CD4-positive, alpha-beta T cell treated with Interleukin-6 at 100 ng/mL for 8 hours (primary cell): ENCODE results near the gene TRIP11.
"Not testable (repeated sequence)": the region's sequence is repeated elsewhere in the genome, so short reads cannot be mapped to it uniquely, and the experiment has no call there.

Experiments
- DNase-seq: peaks from one replicate; pipeline ENCODE4 v3.0.0-alpha.2; 2020; ENCODE audit warnings: mixed read lengths, low spot score

The TRIP11 gene

DNA sequence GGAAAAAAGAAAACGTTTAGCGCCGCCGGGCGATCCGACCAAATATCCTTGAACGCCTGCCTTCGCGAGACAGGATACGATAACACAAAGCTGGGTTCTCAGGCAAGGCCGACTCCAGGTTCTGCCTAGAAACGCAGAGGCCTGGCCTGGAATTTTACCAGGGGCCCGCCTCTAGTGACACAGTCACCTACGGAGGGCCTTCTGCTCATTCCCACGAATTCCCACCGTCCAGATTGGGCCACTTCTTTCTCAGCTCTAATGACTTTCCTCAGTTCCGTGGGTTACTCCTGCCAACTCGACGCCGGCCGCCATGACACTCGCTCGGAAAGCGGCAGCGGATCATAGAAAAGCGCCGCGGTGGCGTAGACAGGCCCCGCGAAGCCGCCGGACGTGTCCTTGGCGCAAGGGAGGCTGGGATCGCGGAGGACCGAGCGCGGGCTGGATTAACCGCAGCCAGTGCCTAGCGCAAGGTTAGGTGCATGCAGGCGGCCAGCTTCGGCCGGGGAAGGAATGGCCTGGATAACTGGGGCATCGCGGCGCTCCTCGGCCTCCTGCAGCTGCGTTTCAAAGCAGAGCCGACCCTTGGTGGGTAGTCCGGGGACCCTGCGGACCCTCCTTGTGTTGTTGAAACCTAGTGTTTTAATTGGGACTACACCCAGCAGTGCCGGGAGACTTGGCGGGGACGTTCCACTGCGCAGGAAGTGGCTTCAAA, at the start of gene TRIP11:
Gene TRIP11, minus strand, starts transcription at position 341 of the 712 bp plus-strand sequence. CDS start 374 bp downstream, outside the sequence.
- DNase-seq: peak; percentile 92

DNA sequence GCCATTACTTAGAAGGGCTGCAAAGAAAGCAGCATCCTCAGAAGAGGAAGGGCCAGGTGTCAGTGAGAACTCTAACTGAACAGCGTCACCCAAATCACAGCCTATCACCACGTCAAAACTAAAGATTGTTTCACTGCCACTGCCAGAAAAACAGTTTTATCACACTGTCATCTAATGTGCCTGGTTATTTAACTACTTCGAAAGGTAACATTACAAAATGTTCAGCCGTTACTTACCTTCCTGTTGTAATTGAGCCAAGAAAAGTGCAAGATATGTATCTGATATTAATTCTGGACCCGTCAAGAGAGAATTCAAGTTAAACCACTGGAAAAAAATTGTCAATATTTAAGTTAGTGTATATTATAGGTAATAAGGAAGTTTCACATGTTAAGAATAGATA, 48.6 kb upstream of the TRIP11 start:
- DNase-seq: no peak

DNA sequence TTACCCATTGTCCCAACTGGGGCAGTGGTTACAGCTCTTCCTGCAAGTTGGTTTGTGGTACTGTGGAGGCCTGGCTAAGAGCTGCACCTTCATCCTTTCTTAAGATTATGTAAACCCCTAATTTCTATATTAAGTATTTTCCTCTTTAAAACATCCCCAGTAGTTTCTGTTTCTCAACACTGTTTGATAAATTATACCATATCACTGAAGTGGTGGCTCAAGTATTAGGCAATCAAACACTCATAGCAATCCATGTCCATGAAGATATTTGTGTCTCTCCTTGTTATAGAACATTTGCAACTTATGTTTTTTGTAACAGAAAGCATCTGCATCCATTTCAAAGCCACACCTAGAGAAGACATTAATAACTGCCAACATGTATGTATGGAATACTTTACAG, 34.7 kb upstream of the TRIP11 start:
- DNase-seq: no peak

DNA sequence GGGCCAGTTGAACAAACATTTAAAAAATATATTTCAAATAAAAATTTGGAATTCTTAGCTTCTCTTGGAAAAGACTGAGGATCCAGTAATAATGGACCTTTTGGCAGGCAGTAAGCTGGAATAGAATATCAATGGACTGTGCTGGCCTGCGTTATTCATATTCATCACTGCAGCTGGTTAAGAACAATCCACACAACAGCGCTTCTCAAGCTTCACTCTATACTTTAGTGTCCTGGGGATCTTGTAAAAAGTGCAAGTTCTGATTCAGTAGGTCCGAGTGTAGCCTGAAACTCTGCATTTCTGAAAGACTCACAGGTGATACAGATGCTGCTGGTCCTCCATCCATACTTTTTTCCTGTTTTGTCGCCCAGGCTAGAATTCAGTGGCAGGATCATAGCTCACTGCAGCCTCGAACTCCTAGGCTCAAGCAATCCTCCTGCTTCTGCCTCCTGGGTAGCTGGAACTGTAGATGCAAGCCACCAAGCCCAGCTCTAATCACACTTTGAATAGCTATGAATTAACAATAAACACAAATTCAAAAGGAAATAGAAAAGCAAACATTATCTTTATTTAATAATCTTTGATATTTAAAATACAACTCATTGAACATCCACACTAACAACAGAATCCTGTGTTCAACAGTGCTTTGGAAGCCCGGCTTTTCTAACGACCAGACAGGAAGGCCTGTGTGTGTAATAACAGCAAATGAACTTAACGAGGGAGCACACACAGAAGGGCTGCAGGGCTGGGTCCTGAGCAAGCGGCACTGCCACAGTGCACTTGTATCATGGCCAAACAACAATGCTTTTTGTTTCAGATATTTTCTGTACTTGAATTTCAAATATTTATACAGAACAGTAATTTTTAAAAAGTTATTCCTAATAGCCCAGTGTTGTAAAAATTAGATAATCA, 18.4 kb upstream of the TRIP11 start:
- DNase-seq: no peak

DNA sequence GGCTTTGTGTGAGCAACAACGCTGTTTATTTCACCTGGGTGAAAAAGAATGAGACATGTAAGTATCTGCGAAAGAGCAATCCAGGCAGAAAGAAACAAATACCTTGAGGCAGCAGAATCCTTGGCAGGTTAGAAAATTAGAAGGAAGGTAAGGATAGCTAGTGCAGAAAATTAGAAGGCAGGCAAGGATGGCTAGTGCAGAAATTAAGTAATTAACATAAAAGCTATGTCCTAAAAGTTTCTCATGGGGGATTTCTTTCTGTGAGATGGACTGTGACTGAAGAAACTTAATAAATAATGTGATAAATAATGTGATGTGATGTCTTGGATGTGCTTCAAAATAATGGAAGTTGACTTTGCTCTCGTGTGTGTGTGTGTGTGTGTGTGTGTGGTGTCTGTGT, 9.9 kb upstream of the TRIP11 start:
- no peak for DNase-seq

DNA sequence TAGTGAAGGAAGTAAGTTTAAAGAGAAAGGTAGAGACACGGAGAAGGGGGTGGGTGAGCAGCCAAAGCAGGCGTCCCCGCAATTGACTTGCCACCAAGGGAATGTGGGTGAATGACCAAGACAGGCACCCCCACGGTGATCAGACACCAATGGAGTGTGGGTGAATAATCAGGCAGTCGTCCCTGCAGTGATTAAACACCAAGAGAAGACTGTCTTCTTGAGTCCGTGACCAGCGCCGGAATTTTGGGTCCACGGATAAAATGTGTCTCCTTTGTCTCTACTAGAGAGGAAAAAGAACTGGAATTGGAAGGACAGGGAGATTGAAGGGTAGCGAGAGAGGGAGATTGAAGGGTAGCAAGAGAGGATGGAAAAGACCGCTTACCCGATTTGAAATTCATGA, 9.4 kb upstream of the TRIP11 start:
- DNase-seq: not testable (repeated sequence)

DNA sequence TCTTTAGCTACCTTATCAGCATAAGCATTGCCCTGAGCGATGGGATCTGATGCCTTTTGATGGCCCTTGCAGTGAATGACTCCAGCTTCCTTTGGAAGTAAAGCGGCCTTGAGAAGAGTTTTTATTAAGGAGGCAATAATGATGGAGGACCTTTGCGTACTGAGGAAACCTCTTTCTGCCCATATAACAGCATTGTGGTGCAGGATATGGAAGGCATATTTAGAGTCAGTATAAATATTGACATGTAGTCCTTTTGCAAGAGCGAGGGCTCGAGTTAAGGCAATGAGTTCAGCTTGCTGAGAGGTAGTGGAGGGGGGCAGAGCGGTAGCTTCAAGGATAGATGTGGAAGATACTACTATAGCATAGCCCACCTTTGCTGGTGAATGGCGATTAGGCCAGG, 6.0 kb upstream of the TRIP11 start:
- not testable (repeated sequence) for DNase-seq

DNA sequence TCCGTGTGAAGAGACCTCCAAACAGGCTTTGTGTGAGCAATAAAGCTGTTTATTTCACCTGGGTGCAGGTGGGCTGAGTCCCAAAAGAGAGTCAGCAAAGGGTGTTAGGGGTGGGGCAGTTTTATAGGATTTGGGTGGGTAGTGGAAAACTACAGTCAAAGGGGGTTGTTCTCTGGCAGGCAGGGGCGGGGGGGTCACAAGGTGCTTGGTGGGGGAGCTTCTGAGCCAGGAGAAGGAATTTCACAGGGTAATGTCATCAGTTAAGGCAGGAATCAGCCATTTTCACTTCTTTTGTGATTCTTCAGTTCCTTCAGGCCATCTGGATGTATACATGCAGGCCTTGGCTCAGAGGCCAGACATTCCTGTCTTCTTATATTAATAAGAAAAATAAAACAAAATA, 1.9 kb upstream of the TRIP11 start:
- DNase-seq: not testable (repeated sequence)

DNA sequence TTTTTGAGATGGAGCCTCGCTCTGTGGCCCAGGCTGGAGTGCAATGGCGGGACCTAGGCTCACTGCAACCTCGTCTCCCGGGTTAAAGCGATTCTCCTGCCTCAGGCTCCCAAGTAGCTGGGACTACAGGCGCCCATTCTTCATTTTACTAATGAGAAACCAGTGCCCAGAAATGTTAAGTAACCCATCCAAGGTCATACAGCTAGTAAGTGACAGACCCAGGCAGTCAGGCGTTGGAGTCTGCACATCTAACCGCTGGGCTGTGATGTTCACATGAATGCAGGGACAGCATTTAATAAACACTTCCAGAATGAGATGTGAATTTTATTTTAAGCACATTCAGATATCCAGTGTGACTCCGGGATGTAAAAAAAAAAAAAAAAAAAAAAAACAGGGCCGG, 1.3 kb upstream of the TRIP11 start:
- no peak for DNase-seq

DNA sequence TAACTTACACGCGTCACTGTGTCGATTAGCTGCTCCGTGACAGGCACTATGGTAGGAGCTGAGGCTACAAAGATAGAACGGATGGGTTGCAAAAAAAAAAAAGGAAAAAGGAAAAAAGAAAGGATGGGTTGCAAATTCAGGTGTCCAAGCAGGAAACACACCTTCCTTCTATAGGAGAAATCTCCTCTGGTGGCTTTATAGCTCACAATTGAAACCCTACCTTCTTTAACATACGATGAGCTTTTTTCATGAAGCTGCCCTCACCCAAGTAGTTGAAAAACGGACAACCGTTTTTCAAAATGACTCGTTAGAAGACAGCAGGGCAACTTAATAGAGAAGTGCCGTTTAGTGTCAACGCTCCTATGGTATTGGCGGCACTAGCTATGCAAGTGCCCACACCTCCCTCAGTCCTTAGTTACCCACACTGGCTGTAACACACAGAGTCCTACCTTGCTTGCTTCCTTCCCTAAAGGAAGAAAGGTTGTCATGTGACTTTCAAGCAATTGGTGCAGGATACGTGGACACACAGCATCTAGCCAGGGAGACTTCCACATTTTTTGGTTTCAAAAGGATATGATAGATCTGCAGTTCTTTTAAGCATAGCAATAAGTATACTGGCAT, 682 bp upstream of the TRIP11 start:
- peak; percentile 2 for DNase-seq

DNA sequence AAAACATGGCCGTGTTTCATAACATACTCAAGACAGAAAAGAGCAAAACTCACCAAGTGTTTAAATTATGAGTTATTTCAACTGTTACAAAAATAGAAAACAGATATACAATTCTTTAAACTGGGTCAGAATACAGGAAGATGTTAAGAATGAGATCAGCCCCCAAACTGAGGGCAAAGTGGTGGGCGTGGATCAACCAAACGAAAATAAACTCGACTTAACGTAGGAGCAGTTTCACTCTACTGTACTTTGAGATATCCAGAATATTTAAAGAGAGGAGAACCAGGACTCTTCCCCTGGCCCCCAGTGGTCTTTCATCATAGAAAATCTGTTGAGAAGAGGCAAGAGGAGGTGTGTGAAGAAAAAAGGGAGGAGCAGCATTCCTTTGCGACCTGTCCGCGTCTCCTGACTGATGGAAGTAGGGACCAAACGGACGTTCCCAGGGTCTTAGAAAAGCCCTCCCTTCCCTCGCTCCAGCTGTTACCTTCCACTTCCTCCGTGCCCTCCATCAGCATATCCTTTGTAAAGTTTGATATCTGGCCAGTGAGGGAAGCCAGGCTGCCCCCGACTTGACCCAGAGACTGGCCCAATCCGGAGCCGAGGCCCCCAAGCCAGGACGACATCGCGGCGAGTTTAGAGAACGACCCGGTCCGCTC, 668 bp downstream of the TRIP11 start:
- no peak for DNase-seq

DNA sequence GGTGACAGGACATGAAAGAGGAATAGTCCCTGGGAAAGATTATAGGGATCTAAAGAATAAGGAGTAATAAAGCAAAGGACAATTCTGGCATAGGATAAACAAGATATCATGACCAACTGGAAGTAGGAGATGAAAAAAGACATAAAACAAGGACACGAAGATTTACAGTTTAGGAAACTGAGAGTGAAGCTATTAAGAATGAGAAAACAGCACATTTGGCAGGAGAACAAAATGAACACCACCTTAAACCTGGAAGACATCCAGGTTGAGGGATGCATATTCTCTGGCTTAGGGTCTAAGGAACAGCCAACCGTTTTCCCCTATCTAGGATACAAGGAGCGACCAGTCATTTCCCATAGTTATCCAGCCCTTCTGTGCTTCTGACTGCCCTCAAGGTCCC, 1.9 kb downstream of the TRIP11 start:
- no peak for DNase-seq

DNA sequence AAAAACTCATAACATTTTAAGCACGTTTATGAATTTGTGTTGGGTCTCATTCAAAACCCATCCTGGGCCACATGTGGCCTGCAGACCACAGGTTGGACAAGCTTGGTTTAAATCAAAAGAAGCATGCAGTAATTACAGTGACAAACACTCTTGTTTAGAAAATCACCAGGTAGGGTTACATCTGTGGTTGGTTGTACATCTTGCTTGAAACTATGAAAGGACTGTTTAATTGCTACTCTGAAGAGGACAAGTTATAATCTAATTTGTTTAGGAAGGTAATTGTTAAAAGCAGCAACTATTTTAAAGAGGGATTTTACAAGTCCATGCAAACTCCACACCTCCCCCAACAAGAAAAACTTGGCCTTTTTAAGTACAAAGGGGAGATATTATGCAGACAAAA, 4.0 kb downstream of the TRIP11 start:
- DNase-seq: no peak

DNA sequence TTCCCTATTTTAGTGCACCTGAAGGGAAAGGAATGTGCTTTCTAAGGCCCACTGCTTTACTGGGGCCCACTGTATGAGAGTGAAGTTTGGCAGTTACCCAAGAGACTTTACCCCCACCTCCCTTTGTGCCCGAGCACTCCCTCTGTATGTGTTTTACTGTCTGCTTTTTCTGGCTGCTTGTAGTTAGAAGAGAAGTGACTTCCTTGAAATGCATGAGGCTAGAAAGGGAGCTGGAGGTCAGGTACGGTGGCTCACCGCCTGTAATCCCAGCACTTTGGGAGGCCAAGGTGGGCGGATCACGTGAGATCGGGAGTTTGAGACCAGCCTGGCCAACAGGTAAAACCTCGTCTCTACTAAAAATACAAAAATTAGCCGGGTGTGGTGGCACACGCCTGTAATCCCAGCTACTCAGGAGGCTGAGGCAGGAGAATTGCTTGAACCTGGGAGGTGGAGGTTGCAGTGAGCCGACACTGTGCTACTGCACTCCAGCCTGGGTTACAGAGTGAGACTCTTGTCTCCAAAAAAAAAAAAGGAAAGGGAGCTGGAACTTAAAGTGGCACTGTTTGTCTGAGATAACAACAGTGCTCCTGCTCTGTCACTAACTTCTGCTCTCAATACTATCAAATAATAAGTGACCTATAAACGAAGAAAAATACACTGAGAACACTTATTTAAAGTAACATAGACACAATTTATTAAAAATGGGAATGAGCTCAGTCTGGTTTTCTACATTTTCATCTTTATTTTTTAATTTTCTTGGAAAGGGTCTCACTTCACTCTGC, 5.8 kb downstream of the TRIP11 start:
- DNase-seq: no peak

DNA sequence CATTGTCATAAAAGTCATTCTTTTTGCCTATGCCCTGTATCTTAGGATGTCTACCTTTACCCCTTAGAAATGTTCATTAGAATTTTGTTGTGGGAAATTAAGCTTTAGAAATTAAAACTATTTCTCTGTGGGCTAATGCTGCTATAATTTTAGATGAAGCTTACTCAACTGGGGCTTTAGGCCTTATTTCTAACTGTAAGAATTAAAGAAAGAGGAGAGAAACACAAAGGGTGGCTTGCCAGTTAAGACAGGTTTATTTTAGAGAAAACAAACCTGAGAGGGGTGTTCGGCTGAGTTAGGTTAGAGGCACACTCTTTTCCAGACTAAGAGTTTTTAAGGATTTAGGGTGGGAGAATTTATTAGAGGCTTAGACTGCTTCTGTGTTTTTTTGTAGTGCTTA, 6.4 kb downstream of the TRIP11 start:
- no peak for DNase-seq

DNA sequence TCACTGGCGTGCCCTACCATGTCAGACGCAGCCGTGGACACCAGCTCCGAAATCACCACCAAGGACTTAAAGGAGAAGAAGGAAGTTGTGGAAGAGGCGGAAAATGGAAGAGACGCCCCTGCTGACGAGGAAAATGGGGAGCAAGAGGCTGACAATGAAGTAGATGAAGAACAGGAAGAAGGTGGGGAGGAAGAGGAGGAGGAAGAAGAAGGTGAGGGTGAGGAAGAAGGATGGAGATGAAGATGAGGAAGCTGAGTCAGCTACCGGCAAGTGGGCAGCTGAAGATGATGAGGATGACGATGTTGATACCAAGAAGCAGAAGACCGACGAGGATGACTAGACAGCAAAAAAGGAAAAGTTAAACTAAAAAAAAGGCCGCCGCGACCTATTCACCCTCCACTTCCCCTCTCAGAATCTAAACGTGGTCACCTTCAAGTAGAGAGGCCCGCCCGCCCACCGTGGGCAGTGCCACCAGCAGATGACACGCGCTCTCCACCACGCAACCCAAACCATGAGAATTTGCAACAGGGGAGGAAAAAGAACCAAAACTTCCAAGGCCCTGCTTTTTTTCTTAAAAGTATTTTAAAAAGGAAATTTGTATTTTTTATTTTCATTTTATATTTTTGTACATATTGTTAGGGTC, 13.2 kb downstream of the TRIP11 start:
- no peak for DNase-seq

DNA sequence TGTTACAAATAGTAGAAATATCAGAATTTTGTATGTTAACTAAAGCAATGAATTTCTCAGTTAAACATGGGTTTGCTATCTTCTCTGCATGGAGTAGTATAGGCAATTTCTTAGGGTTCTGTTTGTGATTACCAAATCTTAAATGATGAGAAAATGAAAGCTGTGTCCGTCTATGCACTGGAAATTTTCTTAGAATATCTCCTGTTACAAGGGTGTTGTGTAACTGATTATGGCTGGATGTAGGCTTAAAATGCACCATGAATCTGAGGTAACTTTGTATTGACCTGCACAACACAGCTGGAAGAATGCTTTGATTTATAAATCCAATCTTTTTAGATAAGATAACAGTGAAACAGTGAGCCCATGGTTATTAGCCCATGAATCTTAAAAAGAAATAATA, 17.8 kb downstream of the TRIP11 start:
- no peak for DNase-seq

DNA sequence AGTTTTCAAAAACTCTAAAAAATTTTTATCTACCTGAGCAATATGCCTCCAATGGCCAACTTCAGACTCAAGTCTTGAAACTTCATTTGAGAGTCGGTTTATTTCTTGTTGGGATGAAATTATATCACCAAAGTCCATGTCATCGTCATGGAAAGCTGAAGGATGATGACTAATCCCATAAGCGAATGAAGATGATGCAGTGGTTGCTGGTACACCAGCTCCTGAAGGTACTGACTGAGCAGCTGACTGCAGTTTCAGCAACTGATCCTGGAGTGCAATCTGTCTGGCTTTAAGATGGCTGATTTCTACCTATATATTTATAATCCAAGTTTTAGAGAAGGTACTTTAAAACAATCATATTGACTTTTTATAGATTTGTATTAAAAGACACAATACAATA, 18.3 kb downstream of the TRIP11 start:
- no peak for DNase-seq

DNA sequence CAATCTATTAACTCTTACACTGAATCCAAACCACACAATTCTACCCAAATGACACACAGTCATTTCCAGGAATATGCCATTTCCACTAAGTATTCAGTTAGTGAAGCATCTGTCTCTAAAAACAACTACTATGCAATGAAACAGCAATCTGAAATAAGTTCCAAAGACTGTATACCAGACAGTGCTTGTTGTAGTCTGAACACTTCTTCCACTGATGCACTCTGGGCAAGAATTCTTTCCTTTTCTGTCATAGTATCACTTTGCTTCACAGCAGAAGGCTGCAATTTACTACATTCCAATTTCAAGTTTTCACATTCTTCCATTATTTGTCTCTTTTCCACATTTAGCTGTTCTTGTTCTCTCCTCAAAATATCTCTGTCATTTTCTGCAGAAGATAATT, 25.8 kb downstream of the TRIP11 start:
- DNase-seq: no peak

DNA sequence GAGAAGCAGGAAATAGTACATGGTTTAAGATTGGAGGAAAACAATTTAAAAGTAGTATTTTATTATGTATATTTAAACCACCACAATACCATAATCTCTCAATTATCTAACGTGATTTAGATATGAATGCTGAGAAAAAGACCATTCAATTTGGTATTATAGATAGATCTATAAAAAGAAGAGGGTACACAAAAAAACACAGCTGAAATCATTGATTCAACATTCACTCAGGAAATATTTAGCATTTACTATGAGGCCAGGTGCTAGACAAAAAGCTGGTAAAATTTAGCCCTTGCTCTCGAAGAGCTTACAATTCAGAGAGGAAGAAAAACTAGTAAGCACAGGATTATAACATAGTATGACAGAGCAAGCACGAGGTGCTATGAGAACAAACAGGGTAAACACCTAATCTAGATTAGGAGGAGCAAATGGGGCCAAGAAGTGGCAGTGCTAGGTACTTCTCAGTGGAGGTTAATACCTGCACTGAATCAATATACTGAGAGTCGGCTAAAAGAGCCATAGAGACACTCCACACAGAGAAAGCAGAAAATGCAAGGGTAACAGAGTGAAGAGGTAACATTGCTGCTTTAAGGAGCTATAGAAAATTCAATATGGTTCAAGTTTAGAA, 27.6 kb downstream of the TRIP11 start:
- DNase-seq: no peak

DNA sequence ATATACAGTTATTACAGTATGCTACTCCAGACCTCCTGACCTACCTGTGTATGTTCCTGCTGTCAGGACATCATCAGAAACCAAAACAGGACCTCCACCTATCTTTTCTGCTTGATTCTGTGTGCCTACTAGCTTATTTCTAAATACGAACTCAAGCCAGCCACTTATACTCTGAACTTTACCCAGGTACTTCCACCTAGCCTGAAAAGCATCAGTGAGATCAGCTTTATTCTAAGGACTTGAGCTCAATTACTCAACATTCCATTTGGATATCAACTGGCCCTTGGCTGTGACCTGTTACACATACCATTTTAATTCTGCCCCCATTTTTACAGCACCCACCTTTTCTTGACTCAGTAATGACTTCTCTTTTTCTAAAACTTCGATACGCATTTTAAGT, 29.2 kb downstream of the TRIP11 start:
- DNase-seq: no peak
